ENCODE data around the gene MACROH2A1.
A peak's percentile ranks its signal among the peaks of the same experiment; 100 is the strongest.

The MACROH2A1 gene

DNA sequence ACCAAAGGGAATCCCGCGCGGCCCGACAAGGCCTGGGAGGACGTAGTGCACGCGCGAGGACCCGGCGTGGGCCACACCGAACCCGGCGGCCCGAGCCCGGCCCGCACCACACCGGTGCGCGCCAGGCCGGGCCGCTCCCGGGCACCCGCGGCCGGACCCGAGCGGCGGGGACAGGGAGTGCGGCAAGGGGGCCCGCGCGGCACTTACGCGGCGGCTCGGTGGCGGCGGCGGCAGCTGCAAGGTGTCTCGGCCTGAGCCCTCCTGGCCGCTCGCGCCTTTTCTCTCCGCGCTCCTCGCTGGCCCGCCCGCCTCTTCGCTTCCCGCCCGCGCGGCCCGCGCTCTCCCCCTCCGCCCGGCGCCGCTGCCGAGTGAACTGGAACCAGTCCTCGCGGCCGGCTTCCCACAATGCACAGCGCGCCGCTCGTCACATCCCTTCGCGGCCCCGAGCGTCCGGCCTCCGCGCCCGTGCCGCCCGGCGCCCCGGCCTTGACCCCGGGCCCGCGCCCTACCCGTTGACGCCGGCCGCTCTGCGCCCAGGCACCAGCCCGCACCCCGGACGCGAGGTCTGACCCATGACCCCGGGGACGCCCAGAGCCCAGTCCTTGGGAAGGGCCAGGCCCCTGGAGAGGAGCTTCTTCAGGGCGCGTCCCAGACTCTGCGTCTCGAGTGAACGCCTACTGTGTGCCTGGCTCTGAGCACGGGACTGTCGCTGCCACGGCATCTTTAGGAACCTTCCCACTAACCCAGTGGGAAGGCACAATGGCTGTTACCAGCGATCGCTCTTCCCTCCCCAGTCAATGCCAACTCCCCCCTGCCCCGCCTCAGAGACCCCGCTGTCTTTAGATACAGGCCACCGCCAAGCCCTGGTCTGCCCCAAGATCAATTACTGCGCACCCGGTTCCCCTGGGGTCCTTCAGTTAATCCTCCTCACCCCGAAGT is at the start of gene MACROH2A1:
Gene MACROH2A1, minus strand, starts transcription at position 377 of the 939 bp plus-strand sequence. CDS start 10,138 bp downstream, outside the sequence.
- peak; percentile 92 to 93 for ATAC-seq

DNA sequence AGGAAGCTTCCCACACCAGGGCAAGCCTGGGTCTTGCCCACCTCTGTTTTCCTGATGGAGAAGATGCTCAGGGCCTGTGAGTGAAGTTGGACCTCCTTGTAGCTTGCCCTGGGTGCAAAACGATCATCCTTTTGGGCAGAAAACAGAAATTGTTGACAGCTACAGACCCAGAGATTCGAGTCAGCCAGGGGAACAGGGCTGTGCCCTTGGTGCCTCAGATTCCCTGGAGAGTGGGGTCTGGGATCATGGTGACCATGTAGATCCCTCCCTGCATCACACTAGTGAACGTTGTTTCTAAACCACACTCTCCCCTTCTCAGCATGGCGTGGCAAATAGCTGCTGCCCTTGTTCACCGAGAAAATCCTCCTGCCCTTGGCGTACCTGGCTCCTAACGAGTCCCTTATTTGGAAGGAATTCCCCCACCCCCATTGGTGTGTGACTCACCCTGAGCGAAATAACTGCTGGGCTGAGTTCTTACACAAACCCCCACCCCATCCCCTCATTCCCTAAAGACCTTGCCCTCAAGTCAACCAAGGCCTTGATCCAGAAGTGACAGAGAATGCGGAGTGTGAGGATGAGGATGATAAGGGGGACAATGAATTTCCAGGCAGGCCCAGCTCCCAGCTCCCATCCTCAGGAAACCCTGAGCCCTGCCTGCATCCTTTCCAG is 49.2 kb upstream of the MACROH2A1 start:
- no peak for ATAC-seq

DNA sequence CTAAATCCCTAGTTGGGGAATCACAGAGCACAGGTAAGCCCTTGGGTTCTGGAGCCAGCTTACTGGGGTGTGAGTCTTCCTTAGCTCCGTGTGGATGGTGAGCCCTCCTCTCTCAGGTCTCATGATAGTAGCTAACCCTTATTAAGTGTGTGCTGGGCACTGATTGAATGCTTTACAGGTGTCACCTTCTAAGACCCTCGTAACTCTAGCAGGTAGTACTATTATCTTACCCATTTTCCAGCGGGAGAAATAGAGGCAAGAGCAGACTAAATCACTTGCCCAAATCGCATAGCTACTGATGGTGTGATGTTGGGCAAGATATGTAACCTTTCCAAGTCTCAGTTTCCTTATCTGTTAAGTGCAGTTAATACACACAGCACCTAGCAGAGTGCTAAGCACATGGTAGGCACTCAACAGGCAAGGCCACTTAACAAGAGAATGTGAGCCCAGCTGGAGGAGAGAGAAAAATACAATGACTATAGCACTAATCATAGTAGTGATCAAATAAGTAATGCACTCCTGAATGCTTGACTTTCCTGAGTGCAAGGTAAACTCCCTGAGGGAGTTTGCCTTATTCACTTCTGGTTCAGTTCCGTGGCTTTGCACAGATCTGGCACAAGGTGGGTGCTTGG is 48.4 kb upstream of the MACROH2A1 start, which contains the start of gene DCANP1:
Gene DCANP1, minus strand, starts transcription at position 51 of the 632 bp plus-strand sequence. CDS start 240 bp downstream, outside the sequence.
- no peak for ATAC-seq

DNA sequence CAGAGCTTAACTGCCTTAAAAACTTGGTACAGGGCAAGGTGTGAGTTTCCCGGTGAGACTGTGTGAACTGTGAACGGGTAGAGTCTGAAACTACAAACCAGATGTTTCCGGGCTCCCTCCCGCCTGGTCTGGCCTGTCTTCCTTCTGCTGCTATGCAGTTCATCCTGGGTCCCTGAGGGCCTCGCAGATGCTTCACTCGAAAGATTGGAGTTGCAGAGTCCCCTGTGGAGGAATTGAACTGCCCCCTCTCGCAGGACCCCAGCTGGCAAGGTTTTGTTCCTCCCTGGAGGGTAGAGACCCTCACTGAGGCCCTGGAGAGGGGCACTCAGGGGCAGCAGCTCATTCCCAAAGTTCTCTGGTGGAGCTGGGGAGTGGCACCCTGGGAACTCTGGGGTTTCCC is 47.6 kb upstream of the MACROH2A1 start:
- ATAC-seq = no peak

DNA sequence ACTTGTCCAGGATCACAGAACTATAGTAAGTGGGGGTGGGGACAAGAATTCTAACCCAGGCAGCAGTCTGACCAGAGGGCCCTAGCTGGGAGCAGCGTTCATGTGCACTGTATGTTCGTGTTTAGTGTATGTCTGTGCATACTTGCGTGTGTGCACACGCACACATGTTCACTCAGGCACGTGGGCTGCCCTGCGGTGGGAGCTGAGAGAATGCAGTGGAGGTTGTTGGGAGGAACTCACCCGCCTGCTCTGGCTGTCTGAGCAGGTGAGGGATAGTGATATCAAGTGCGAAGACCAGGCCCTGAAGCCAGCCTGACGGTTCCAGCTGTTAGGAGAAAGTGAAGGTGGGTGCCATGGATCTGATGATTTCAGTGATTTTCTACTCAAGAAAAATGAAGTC is 47.2 kb upstream of the MACROH2A1 start:
- no peak for ATAC-seq

DNA sequence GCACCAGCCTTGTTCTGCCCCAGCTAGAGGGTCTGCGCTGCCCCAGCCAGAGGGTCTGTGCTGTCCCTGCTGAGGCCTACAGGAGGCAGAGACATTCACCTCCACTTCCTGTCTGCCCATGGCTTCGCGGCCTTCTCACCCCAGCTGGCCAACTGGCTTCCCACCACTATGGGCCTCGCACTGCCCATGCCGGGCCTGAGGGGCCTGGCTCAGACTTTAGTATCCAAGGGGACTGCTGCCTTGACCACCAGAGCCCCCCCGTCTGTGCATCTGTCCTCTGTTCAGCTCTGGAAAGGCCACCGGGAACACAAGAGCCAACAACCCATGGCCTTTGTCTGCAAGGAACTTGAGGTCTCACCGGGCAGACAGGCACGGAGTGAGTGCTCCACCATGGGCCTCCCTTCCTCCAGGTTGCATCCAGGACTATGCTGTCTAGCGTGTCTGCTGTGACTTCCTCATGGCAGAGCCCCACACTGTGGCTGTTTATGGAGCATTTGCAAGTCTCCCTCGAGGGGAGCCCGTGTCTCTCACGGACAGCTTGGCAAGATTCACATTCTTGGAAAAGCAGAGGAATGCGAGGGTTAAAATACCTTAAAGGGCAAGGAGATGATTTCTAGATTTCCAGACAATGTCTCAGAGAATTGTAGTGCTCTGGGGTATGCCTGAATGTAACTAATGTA is 46.4 kb upstream of the MACROH2A1 start:
- ATAC-seq = no peak

DNA sequence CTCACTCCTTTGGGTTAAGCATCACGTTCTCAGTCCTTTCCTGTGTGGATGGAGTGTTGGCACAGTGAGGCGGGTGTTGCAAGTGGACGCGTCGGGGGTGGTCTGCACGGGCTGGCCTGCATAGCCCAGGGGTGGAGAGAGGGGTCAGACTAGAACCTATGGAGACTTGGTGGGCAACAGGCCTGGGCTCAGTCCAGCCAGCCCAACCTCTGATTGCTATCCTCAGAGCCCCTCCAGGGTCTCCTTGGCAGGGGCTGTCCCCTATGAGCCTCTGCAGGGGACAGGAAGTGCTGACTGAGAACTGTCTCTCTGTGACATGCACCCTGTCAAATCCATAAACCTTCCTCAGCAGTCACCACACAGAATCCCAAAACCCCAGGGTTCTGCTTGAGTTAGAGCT is 45.9 kb upstream of the MACROH2A1 start:
- no peak for ATAC-seq

DNA sequence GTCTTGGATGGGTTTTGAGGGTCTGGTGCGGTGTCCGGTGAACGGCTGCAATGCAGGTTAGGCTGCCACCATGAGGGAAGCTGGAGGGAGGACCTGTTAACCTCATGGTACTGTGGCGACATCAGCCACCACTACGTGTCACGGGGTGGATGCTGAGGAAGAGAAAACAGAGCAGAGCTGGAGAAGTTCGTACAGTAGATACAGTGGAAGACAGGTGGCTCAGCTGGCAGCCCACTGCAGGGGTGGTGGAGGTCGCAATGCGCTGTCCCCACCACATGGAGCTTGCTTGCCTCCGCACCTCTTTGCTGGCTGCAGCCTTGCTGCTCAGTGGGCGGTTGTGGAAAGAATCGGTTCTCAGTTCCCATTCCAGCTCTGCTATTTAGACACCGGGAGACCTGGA is 45.3 kb upstream of the MACROH2A1 start:
- no peak for ATAC-seq

DNA sequence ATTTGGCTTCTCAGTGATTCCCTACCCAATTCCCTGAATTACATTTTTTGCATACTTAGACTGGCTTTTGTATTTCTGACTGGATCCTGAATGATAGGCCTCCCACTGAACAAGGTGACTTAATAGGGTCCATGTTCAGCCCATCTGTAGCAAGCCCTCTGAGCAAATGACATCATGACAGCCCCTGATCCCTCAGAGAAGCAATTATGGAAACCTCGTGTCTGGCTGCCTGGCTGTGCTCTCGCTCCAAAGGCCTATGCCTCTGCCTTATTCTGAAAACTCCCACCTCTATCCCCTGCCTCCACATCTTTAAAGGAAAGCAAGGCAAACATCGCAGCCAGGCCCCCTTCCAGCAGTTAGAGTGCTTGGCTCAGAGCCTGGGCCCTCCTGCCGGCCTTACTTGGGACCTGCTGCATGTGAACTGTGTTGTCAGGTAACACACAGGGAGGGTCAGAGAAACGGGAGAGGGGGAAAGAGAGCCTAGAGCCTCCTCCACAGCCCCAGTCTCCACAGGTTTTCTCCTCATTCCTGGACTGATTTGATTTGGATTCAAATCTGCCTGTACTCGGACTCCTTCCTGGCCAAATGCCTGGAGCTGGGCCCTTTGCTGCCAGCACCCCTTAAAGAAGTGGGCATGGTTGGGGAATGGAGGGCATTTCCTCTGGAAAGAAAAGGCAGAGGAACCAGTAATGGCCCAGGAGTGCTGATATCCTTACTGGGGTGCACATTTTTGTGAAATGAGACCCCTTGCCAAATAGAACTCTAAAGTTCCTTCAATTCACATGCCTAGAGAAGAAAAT is 44.3 kb upstream of the MACROH2A1 start:
- ATAC-seq = no peak

DNA sequence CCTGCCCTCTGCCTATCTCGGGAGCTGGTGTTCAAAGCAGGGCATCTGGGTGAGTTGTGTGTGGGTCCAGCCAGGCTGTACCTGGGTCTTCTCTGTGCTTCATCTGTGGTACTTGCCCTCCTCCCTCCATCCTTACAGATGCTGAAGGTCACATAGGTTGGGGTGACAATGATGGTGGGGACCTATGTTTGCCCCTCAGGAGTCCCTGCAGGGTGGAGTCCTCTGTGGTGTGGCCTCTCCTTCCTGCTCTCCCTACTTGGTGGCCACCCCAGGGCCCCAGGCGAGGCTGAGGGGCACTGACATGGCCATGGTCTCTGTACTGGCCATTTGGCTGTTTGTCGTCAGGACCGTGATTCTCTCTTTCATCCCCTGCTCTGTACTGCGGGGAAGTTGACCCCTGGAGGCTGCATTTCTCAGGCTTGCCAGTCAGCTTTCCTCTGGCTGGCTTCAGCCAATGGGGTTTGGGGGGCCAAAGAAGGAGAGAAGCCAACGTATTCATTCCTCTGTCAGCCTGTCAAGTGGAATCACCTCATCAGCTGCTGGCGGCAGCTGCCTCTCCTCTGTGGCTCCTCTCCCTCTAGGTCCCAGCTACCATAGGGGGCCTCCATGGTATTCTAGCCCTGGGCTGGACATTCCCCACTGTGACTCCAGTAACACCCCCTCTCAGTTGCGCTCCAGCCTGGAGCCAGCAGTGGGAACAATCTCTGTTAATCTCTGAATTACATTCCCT is 43.6 kb upstream of the MACROH2A1 start:
- no peak for ATAC-seq

DNA sequence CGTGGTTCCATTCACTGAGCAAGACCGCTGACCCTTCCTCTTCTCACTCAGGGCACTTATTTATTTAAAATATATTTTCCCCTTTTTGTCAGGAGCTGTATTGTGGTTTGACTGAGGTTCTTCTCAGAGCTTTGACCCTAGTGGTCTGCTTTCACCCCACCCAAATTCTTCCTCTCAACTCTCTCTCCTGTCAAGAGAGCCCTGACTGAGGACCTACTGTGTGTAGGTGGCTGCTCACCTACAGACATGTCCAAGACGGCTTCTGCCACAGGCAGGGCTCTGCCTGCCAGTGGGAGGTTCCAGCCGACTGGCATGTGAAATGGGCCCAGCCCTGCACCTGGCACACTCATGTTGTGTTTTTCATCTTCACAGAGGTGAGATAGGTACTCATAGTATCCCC is 42.9 kb upstream of the MACROH2A1 start:
- no peak for ATAC-seq

DNA sequence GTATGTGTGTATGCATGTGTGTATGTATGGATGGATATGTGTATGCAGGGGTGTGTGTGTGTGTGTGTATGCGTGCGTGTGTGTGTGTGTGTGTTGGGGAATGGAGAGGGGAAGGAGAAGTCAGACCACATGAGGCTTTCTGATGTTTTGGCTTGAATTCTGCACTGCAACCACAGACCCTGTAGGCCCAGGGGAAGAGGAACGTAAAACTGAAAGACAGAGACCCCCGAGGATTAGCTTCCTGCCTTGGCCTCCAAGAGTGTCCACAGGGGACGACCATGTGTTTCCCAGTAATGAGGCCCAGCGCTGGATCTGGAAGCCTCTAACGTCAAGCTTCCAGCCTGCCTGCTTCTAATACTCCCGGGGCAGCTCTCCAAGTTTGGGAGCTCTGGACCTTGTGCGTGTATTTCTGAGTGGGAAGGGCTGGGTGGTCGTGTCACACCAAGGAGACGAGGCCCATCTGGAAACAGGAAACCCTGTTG is 42.4 kb upstream of the MACROH2A1 start:
- ATAC-seq = no peak

DNA sequence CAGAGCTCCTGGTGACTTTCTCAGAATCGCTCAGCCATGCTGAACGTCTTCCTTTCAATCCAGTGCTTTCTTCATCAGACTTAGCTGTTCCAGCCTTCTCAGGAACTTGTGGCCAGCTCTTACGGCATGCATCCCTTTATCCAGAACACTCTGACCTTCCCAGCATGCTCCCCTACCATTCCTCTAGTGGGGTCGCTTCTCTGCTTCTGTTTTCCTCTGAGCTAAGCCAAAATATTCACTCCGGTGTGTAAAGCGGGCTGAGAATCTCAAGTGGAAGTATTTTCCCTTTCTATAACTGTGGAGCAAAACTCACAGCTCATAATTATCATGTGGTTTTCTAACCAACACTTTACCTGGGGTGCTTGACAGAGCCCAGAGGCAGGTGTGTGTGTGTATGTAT is 41.9 kb upstream of the MACROH2A1 start:
- no peak for ATAC-seq

DNA sequence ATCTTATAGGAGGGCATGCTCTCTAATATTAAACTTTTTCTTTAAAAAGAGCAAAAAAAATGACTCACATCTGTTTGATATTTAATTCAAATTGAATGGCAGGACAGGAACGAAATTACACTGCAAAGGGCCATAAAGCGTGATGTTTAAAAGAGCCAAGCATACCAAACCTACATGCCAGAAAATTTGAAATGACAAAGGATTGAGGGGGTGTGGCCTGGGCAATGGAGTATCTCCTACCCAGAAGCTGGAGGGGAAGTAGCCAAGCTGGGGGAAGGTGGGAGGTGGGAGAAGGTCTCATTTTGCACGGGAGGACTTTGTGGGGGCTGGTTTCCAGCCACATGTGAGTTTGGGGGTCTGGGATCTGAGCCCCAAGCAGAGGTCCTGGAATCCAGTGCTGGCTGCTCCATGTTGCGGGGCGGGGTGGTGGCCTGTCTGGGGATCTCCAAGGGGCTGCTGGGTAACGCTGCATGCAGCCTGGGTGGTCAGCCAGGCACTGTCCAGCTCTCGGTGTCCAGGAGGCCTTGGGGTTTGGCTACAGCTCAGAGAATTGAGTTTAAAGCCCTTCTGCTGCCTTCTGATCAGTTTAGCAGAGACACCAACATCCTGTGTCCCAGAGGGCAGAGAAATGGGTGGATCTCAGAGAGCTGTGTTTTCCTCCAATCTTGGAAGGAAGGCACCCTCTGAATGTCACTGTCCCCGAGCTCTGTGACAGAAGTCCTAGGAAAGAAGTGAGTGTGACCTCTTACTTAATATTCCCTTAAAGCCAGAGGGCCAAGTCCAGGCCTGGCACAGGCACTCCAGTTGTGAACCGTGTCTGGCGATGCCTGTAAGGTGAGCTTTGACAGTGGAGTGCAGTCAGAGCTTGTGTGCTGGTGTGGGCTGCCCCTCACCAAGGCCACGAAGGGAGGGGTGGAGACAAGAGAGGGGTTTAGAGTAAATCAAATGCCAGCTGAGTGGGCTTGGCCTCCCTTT is 40.5 kb upstream of the MACROH2A1 start:
- ATAC-seq = no peak

DNA sequence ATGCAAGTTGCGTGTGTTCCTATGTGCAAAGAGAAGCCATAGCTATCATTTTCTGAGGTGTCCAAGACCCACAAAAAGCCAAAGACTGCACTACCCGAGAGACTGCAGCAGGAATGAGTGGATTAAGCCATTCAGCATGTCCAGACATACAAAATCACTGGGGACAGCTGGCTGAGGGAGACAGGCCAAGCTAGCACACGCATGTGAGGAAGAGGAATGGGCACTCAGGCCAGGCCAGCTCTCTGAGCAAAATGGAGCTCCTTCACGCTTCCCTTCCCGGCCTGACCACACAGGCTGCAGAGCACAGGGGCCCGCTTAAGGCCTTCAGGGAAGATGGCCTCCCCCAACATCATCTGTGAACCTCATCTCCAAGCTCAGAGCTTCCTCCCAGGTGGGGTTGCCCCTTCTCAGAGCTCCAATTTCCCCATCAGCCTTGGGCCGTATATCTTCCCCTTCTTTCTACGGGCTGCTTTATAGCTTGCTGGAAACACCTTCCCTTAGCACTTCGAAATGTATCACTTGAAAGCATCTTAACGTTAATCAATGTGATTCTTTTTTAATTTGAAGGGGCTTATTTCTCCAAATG is 39.7 kb upstream of the MACROH2A1 start:
- ATAC-seq = no peak

DNA sequence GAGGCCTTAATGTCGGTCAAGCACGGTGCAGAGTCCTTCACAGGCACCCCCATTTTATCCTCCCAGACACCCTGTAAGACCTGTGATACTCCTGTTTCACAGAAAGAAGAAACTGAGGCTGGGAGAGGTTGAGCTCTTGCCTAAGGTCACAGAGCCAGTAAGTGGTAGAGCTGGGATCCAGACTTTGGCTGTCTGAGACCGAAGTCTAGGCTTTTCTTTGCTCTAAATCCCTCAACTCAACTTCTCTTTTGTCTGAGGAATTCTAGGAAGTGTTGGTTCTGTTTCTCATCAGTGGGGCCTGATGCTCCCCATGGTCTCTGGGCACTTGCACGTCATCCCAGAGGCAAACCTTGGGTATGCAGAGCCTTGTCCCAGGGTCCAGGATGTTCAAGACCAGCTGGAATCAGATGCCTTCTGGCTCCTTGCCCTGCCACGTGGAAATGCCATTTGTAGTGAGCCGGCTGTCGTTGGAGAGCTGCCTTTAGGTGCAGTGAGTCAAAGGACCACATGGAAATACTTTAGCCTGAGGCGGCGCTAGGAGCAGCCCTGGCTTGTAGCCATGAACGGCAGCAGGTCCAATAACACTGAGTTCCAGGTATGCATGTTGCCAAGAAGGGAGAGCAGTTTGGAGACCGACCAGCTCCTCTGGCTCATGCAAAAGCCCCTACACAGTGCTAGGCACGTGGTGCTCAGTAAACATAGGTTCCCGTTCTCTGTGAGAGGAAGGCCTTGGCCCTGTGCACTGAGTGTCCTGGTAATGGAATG is 38.9 kb upstream of the MACROH2A1 start:
- ATAC-seq = no peak

DNA sequence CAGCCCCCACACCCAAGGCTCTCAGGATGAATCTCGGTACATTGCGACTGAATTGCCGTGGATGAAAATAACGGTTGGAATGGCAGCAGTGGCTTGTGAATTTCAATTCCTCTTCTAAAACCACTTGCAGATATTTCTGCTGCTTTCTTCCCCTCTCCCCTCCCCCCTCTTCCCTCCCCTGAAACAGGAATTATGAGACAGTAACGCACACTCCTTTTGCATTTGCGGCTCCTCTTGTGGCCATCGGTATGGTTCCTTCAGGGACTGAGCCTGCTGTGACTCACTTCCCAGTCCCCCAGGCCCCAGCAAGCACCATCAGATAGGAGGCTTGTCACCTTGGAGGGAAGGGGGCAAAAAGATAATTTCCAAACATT is 38.4 kb upstream of the MACROH2A1 start:
- no peak for ATAC-seq

DNA sequence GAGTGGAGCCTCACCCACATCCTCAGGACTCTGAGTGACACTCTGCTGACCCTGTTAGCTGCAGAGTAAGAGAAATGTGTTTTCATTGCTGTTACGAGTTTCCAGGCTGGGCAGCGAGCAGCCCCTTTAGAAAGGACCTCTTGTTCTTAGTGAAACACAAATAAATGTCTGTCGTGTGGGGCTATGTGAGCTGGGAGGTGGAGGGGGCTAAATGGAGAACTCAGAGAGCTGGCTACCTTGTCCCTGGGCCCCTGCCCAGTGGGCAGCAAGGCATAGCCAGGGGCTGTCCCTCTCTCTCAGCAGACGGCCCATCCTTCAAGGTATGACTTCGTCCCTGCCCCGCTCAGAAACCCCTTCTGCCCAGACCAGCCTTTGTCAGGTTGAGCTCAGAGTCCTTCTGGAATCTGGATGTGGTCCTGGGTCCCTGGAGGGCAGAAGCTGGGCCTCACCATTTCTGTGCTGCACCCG is 38.0 kb upstream of the MACROH2A1 start:
- ATAC-seq = no peak

Data from activated CD4-positive, CD25-positive, alpha-beta regulatory T cell treated with anti-CD3 and anti-CD28 coated beads, Interleukin-2, amount 50 U/mL, for 24 hours (primary cell).